Right lobe of liver (tissue), 4 donors: Measurements from ENCODE around the gene KHNYN.

Experiments used
- POLR2A ChIP-seq: fragments of 450-650 bp; IDR thresholded peaks from one replicate; pipeline ENCODE4 v1.6.1; 2017; ENCODE audit warnings: antibody characterized with exemption, mild to moderate bottlenecking
- TF ChIP-seq, protein P1 (sequence below), 4 donors: fragments of 200-600 bp in 3 of 4; fragments of 450-650 bp in 1 of 4; IDR thresholded peaks; one replicate each; pipeline versions ENCODE4 v1.5.1 to v1.8.0; 2016 to 2022; ENCODE audit warnings: antibody characterized with exemption in 4 of 4, mild to moderate bottlenecking in 2 of 4
- donor health status: DM: no; HTN: no; CAD: no.
- donor health status: DM: no; HTN: no; CAD: no.
- donor health status: DM: no; HTN: yes; CAD: no.

DNA sequence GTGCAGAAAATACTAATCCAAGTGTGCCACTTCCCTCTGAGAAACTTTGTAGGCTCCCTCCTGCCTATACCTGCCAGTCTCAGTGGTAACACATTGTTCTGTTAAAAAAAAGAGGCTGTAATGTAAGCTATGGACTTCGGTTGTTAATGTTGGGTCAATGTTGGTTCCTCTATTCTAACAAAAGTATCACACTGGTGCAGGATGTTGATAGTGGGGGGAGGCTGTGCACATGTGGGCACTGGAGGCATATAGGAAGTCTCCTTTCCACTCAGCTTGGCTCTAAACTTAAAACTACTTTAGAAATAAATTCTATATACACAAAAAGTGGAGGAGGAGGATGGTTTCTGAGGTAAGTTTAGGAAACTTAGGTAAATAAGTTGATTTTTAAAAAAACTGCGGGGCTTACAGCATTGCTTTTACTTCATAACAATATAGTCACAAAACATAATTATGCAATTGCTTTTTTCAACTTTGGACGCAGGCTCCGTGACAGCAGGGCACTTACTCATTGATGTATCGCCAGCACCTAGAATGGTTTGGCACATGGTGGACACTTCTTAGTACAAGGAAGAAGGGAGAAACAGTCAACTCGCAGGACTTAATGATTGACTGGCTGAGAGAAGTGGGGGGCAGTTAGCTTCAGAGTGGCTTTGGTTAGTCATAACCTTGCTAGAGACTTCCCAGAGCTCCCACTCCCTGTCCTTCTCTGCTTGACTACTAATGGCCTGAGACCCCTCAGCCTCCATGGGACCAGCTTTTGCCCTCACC lies 38.9 kb upstream of the KHNYN start:
- TF ChIP-seq, protein P1, sequence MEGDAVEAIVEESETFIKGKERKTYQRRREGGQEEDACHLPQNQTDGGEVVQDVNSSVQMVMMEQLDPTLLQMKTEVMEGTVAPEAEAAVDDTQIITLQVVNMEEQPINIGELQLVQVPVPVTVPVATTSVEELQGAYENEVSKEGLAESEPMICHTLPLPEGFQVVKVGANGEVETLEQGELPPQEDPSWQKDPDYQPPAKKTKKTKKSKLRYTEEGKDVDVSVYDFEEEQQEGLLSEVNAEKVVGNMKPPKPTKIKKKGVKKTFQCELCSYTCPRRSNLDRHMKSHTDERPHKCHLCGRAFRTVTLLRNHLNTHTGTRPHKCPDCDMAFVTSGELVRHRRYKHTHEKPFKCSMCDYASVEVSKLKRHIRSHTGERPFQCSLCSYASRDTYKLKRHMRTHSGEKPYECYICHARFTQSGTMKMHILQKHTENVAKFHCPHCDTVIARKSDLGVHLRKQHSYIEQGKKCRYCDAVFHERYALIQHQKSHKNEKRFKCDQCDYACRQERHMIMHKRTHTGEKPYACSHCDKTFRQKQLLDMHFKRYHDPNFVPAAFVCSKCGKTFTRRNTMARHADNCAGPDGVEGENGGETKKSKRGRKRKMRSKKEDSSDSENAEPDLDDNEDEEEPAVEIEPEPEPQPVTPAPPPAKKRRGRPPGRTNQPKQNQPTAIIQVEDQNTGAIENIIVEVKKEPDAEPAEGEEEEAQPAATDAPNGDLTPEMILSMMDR (IDR thresholded peaks at IDR 0.05), result no peak
- no peak for TF ChIP-seq POLR2A
